Measurements from ENCODE around the gene UAP1L1. TPM values are rescaled to one million over a fixed set of nuclear protein-coding genes. Genes with fewer than 3 reads are reported as not detected.
A peak's percentile ranks its signal among the peaks of the same experiment; 100 is the strongest.

UAP1L1 gene
- total and polyA plus RNA-seq, 2 experiments from 2014 or later = 2.5 to 8.1 TPM

DNA sequence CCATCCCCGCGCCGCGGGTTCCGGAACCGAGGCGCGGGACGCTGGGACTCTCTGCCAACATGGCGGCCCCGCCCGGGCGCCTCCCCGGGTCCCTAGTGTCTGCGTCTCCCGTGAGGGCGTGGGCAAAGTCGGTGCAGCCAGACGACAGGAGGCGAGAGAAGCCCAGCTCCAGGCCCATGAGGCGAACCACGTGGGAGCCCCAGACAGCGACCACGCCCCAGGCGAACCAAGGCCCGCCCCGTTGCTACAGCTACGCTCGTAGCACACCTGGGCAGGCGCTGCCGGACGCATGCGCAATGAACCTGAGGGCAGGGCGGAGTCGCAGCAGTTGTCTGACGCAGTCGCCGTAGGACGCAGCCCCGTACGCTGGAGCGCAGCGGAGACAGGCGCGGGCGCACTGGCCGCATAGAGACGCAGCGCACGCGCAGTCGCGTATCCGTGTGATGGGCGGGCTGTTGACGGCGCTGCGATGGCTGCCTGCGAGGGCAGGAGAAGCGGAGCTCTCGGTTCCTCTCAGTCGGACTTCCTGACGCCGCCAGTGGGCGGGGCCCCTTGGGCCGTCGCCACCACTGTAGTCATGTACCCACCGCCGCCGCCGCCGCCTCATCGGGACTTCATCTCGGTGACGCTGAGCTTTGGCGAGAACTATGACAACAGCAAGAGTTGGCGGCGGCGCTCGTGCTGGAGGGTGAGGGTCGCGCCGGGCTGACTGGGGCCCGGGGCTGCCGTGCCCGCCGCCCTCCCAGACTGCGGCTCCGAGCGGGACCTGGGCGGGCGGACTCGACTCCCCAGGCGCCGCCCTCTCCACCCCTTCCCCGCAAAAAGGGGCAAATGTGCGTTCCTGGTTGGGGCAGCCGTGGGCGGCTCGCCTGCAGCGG is 9.5 kb downstream of the UAP1L1 start, which contains the start of gene MAN1B1:
MAN1B1 (plus strand) TSS at position 455 of the 878 bp plus-strand sequence; CDS start at position 470, 15 bp downstream.
- H3K4me1 ChIP-seq (ENCODE audit: insufficient read depth) = peaks cover 9% of the 10 kb centered on the region
- H3K4me3 Mint-ChIP-seq = peak within 1 kb of the TSS; percentile 92
- DNase-seq (ENCODE audit: low spot score) = peak; percentile 98
- peak within 1 kb of the TSS; percentile 97 for H2AFZ ChIP-seq
- peak; percentile 89 for ATAC-seq
- peak within 1 kb of the TSS; percentile 93 for H3K4me3 ChIP-seq
- H3F3A ChIP-seq (replicated peaks; ENCODE audit: low read depth) = peaks cover 20% of the 10 kb centered on the region
- no peaks in the 10 kb centered on the region for H3K9me2 ChIP-seq (ENCODE audit: insufficient read depth)
- peaks cover 15% of the 10 kb centered on the region for H3K4me1 Mint-ChIP-seq
- no peaks in the 10 kb centered on the region; the same call in 1 of the 2 replicates for H3K79me2 ChIP-seq (replicated peaks; ENCODE audit: insufficient read depth)
- no peak within 1 kb of the TSS for H3K27ac ChIP-seq (ENCODE audit: low read depth)
- H4K20me1 ChIP-seq (replicated peaks; ENCODE audit: insufficient read depth) = no peaks in the 10 kb centered on the region; the same call in 1 of the 2 replicates
- H3K36me3 ChIP-seq (ENCODE audit: insufficient read depth) = no peaks in the 10 kb centered on the region
- H3K36me3 Mint-ChIP-seq (ENCODE audit: low read depth) = peaks cover 9% of the 10 kb centered on the region; the same call in 1 of the 3 replicates
- H3K4me2 ChIP-seq = peak within 1 kb of the TSS; percentile 98
- H3K27ac Mint-ChIP-seq = no peak within 1 kb of the TSS; the same call in none of the 2 replicates
- peaks cover 23% of the 10 kb centered on the region for H3K27me3 Mint-ChIP-seq (ENCODE audit: insufficient read depth, low read depth, poor library complexity)
- no peak for TF ChIP-seq EZH2 (IDR thresholded peaks at IDR 0.05; ENCODE audit: low read depth, unreplicated experiment)
- TF ChIP-seq CREB1 (CRISPR knock-in tag; IDR thresholded peaks at IDR 0.05; ENCODE audit: low read depth) = peak; percentile 82
- TF ChIP-seq, protein P1, sequence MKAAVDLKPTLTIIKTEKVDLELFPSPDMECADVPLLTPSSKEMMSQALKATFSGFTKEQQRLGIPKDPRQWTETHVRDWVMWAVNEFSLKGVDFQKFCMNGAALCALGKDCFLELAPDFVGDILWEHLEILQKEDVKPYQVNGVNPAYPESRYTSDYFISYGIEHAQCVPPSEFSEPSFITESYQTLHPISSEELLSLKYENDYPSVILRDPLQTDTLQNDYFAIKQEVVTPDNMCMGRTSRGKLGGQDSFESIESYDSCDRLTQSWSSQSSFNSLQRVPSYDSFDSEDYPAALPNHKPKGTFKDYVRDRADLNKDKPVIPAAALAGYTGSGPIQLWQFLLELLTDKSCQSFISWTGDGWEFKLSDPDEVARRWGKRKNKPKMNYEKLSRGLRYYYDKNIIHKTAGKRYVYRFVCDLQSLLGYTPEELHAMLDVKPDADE (IDR thresholded peaks at IDR 0.05) = no peak
- TF ChIP-seq, protein P2, sequence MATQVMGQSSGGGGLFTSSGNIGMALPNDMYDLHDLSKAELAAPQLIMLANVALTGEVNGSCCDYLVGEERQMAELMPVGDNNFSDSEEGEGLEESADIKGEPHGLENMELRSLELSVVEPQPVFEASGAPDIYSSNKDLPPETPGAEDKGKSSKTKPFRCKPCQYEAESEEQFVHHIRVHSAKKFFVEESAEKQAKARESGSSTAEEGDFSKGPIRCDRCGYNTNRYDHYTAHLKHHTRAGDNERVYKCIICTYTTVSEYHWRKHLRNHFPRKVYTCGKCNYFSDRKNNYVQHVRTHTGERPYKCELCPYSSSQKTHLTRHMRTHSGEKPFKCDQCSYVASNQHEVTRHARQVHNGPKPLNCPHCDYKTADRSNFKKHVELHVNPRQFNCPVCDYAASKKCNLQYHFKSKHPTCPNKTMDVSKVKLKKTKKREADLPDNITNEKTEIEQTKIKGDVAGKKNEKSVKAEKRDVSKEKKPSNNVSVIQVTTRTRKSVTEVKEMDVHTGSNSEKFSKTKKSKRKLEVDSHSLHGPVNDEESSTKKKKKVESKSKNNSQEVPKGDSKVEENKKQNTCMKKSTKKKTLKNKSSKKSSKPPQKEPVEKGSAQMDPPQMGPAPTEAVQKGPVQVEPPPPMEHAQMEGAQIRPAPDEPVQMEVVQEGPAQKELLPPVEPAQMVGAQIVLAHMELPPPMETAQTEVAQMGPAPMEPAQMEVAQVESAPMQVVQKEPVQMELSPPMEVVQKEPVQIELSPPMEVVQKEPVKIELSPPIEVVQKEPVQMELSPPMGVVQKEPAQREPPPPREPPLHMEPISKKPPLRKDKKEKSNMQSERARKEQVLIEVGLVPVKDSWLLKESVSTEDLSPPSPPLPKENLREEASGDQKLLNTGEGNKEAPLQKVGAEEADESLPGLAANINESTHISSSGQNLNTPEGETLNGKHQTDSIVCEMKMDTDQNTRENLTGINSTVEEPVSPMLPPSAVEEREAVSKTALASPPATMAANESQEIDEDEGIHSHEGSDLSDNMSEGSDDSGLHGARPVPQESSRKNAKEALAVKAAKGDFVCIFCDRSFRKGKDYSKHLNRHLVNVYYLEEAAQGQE (IDR thresholded peaks at IDR 0.05; ENCODE audit: unreplicated experiment) = no peak
- TF ChIP-seq, protein P3, sequence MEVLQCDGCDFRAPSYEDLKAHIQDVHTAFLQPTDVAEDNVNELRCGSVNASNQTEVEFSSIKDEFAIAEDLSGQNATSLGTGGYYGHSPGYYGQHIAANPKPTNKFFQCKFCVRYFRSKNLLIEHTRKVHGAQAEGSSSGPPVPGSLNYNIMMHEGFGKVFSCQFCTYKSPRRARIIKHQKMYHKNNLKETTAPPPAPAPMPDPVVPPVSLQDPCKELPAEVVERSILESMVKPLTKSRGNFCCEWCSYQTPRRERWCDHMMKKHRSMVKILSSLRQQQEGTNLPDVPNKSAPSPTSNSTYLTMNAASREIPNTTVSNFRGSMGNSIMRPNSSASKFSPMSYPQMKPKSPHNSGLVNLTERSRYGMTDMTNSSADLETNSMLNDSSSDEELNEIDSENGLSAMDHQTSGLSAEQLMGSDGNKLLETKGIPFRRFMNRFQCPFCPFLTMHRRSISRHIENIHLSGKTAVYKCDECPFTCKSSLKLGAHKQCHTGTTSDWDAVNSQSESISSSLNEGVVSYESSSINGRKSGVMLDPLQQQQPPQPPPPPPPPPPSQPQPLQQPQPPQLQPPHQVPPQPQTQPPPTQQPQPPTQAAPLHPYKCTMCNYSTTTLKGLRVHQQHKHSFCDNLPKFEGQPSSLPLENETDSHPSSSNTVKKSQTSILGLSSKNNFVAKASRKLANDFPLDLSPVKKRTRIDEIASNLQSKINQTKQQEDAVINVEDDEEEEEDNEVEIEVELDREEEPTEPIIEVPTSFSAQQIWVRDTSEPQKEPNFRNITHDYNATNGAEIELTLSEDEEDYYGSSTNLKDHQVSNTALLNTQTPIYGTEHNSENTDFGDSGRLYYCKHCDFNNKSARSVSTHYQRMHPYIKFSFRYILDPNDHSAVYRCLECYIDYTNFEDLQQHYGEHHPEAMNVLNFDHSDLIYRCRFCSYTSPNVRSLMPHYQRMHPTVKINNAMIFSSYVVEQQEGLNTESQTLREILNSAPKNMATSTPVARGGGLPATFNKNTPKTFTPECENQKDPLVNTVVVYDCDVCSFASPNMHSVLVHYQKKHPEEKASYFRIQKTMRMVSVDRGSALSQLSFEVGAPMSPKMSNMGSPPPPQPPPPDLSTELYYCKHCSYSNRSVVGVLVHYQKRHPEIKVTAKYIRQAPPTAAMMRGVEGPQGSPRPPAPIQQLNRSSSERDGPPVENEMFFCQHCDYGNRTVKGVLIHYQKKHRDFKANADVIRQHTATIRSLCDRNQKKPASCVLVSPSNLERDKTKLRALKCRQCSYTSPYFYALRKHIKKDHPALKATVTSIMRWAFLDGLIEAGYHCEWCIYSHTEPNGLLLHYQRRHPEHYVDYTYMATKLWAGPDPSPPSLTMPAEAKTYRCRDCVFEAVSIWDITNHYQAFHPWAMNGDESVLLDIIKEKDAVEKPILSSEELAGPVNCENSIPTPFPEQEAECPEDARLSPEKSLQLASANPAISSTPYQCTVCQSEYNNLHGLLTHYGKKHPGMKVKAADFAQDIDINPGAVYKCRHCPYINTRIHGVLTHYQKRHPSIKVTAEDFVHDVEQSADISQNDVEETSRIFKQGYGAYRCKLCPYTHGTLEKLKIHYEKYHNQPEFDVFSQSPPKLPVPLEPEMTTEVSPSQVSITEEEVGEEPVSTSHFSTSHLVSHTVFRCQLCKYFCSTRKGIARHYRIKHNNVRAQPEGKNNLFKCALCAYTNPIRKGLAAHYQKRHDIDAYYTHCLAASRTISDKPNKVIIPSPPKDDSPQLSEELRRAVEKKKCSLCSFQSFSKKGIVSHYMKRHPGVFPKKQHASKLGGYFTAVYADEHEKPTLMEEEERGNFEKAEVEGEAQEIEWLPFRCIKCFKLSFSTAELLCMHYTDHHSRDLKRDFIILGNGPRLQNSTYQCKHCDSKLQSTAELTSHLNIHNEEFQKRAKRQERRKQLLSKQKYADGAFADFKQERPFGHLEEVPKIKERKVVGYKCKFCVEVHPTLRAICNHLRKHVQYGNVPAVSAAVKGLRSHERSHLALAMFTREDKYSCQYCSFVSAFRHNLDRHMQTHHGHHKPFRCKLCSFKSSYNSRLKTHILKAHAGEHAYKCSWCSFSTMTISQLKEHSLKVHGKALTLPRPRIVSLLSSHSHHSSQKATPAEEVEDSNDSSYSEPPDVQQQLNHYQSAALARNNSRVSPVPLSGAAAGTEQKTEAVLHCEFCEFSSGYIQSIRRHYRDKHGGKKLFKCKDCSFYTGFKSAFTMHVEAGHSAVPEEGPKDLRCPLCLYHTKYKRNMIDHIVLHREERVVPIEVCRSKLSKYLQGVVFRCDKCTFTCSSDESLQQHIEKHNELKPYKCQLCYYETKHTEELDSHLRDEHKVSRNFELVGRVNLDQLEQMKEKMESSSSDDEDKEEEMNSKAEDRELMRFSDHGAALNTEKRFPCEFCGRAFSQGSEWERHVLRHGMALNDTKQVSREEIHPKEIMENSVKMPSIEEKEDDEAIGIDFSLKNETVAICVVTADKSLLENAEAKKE (CRISPR knock-in tag; IDR thresholded peaks at IDR 0.05) = no peak
- no peak for TF ChIP-seq JUNB (IDR thresholded peaks at IDR 0.05; ENCODE audit: unreplicated experiment)
- no peak for TF ChIP-seq ZNF114 (CRISPR knock-in tag; IDR thresholded peaks at IDR 0.05)
- TF ChIP-seq EZH2phosphoT487 (IDR thresholded peaks at IDR 0.05; ENCODE audit: unreplicated experiment) = no peak
- TF ChIP-seq, protein P4, sequence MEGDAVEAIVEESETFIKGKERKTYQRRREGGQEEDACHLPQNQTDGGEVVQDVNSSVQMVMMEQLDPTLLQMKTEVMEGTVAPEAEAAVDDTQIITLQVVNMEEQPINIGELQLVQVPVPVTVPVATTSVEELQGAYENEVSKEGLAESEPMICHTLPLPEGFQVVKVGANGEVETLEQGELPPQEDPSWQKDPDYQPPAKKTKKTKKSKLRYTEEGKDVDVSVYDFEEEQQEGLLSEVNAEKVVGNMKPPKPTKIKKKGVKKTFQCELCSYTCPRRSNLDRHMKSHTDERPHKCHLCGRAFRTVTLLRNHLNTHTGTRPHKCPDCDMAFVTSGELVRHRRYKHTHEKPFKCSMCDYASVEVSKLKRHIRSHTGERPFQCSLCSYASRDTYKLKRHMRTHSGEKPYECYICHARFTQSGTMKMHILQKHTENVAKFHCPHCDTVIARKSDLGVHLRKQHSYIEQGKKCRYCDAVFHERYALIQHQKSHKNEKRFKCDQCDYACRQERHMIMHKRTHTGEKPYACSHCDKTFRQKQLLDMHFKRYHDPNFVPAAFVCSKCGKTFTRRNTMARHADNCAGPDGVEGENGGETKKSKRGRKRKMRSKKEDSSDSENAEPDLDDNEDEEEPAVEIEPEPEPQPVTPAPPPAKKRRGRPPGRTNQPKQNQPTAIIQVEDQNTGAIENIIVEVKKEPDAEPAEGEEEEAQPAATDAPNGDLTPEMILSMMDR (conservative IDR thresholded peaks at IDR 0.05; ENCODE audit: low read depth in 2 of 2) = no peak
- TF ChIP-seq NANOG (IDR thresholded peaks at IDR 0.05; ENCODE audit: borderline replicate concordance) = no peak
- TF ChIP-seq POLR2AphosphoS5 (IDR thresholded peaks at IDR 0.05; ENCODE audit: low read depth) = peak; percentile 83
- no peak for TF ChIP-seq ZNF331 (CRISPR knock-in tag; IDR thresholded peaks at IDR 0.05; ENCODE audit: low read depth)
- TF ChIP-seq STAT1 (IDR thresholded peaks at IDR 0.05; ENCODE audit: unreplicated experiment) = no peak
- H3K9me3 Mint-ChIP-seq = peaks cover 4% of the 10 kb centered on the region; the same call in 1 of the 3 replicates
- H3K27me3 ChIP-seq (ENCODE audit: insufficient read depth) = peaks cover 5% of the 10 kb centered on the region; the same call in 1 of the 2 replicates

Data from GM23338 (cell line).